Right lobe of liver (tissue), 6 donors: Measurements from ENCODE around the gene ACTN4. TPM values are rescaled to one million over a fixed set of nuclear protein-coding genes. Genes with fewer than 3 reads are reported as not detected.

Source experiments
- ATAC-seq, 4 donors: fragments of 200-7000 bp; cut with Tn5 transposase; one replicate each; pipeline ENCODE4 v1.9.1; 2020; ENCODE audit warnings: mild to moderate bottlenecking in 4 of 4, moderate library complexity in 4 of 4
- DNase-seq, 3 donors: peaks; one replicate each; pipeline ENCODE4 v3.0.0-alpha.2; 2020
- H3K27ac ChIP-seq, 3 donors: fragments of 200-600 bp; one replicate each; pipeline ENCODE4 v1.8.0; 2022
- H3K27me3 ChIP-seq, 2 donors: fragments of 200-600 bp; one replicate each; pipeline ENCODE4 v1.8.0; 2022
- H3K36me3 ChIP-seq, 4 donors: fragments of 200-600 bp; sonication (generic) in 1 of 4; one replicate each; pipeline versions ENCODE4 v1.5.1 to v1.8.0; 2017 to 2022; ENCODE audit warnings: control low read depth in 1 of 4
- H3K4me1 ChIP-seq, 4 donors: fragments of 200-600 bp; sonication (generic) in 1 of 4; one replicate each; pipeline versions ENCODE4 v1.5.1 to v1.8.0; 2017 to 2022; ENCODE audit warnings: control low read depth in 1 of 4
- H3K4me3 ChIP-seq, 3 donors: fragments of 200-600 bp; one replicate each; pipeline ENCODE4 v1.8.0; 2022
- H3K9me3 ChIP-seq, 4 donors: fragments of 200-600 bp; sonication (generic) in 1 of 4; one replicate each; pipeline versions ENCODE4 v1.5.1 to v1.8.0; 2017 to 2022; ENCODE audit warnings: control low read depth in 1 of 4
- CTCF ChIP-seq, 4 donors: fragments of 200-600 bp in 3 of 4; fragments of 450-650 bp in 1 of 4; IDR thresholded peaks; one replicate each; pipeline versions ENCODE4 v1.5.1 to v1.8.0; 2016 to 2022; ENCODE audit warnings: antibody characterized with exemption in 4 of 4, mild to moderate bottlenecking in 2 of 4
- POLR2A ChIP-seq: fragments of 450-650 bp; IDR thresholded peaks from one replicate; pipeline ENCODE4 v1.6.1; 2017; ENCODE audit warnings: antibody characterized with exemption, mild to moderate bottlenecking
- WGBS: methylation state at CpG from one replicate; pipeline ENCODE4 v1.1.6; 2018; ENCODE audit warnings: low coverage, low lambda C conversion rate; ENCODE audit not compliant: insufficient coverage; ENCODE audit errors: missing lambda C conversion rate; 5-methylcytosine and 5-hydroxymethylcytosine counted together
- intact Hi-C, 2 donors: fragments of 100-400 bp; cut with DNase I; formaldehyde crosslinking; loops; one replicate each; pipeline versions ENCODE4 v1.11.2 to v1.14.1; 2022
- total RNA-seq, 6 experiments: library from RNA; depleted of rRNA in 2 of 6; stranded (reverse); fragments of >200 nt in 2 of 6; fragmentation: NEBNext Ultra II Directional in 3 of 6; extraction: Animal tissue kit (Norgen Biotek cat#: 25700) in 3 of 6; gene quantifications; one replicate each; pipeline versions ENCODE4 v1.1.0 to v1.2.4, GENCODE V29; 2016 to 2023
- donor health status: DM: no; HTN: yes; CAD: no.
- donor health status: DM: no; HTN: no; CAD: no.
- donor health status: DM: no; HTN: no; CAD: no.
- donor health status: DM: no; HTN: yes; CAD: no.
- donor health status: DM: no; HTN: yes; CAD: no.

Gene ACTN4
- total RNA-seq, 6 experiments from 2014 or later, result 142 to 306 (median 201) TPM

- intact Hi-C loops, result no loop called here
- Histone ChIP-seq H3K4me1 (peaks cover 0 to 51% (median 24%) of the 10 kb centered on the region in 4 donors), H3K9me3 (no peaks in the 10 kb centered on the region), H3K36me3 (peaks cover 0 to 69% (median 41%) of the 10 kb centered on the region in 4 donors), H3K4me3 (no peak overlapping the region), H3K27me3 (no peaks in the 10 kb centered on the region), H3K27ac (peak overlapping the region; percentile 43 to 76 (median 71))
- ATAC-seq (peak; percentile 47 to 75 (median 74)), DNase-seq (peak; percentile 68 to 95 (median 93))
- no peak for TF ChIP-seq CTCF (IDR thresholded peaks at IDR 0.05)
- no peak for TF ChIP-seq POLR2A
- 36% methylated on average over 10 of the region's 19 CpGs for WGBS
These were observed 65.8 kb downstream of the ACTN4 start for GRCh38 chr19:38713227-38713649.

GRCh38 chr19:38713865-38714264 is 66.4 kb downstream of the ACTN4 start:
- no peak for DNase-seq
- Histone ChIP-seq H3K9me3 (no peaks in the 10 kb centered on the region), H3K27me3 (no peaks in the 10 kb centered on the region), H3K4me1 (peaks cover 0 to 51% (median 23%) of the 10 kb centered on the region in 4 donors), H3K4me3 (no peak overlapping the region), H3K36me3 (peaks cover 0 to 63% (median 40%) of the 10 kb centered on the region in 4 donors), H3K27ac (peak overlapping the region; percentile 43 to 76 (median 61))
- WGBS, result 63% methylated on average over 10 of the region's 14 CpGs
- ATAC-seq, result peak in 1 of 4 donors; percentile 1
- intact Hi-C loops, result no loop called here
- TF ChIP-seq POLR2A (no peak), CTCF (IDR thresholded peaks at IDR 0.05) (no peak)

- DNase-seq (peak; percentile 78 to 91 (median 89)), ATAC-seq (peak; percentile 44 to 68 (median 55))
- Histone ChIP-seq H3K36me3 (peaks cover 0 to 61% (median 38%) of the 10 kb centered on the region in 4 donors), H3K27ac (peak overlapping the region; percentile 34 to 76 (median 61)), H3K9me3 (no peaks in the 10 kb centered on the region), H3K27me3 (no peaks in the 10 kb centered on the region), H3K4me3 (no peak overlapping the region), H3K4me1 (peaks cover 0 to 51% (median 23%) of the 10 kb centered on the region in 4 donors)
- WGBS, result 60% methylated on average over 1 of the region's 14 CpGs
- intact Hi-C loops, result no loop called here
- peak in 2 of 4 donors; percentile 14 to 21 for TF ChIP-seq CTCF (IDR thresholded peaks at IDR 0.05)
- TF ChIP-seq POLR2A, result no peak
These were observed 66.9 kb downstream of the ACTN4 start for GRCh38 chr19:38714354-38714778.

GRCh38 chr19:38715555-38715954 is 68.1 kb downstream of the ACTN4 start:
- Histone ChIP-seq H3K27me3 (no peaks in the 10 kb centered on the region), H3K4me1 (peaks cover 0 to 47% (median 23%) of the 10 kb centered on the region in 4 donors), H3K4me3 (no peak overlapping the region), H3K27ac (peak overlapping the region in 1 of 3 donors; percentile 61), H3K9me3 (no peaks in the 10 kb centered on the region), H3K36me3 (peaks cover 0 to 57% (median 33%) of the 10 kb centered on the region in 4 donors)
- DNase-seq (no peak), ATAC-seq (no peak)
- intact Hi-C loops, result loop anchor here in 1 of 2 donors (5.0 kb wide), 1 partner anchor 63 kb away; no protein-coding TSS in a partner anchor
- TF ChIP-seq CTCF (IDR thresholded peaks at IDR 0.05) (no peak), POLR2A (no peak)
- 95% methylated on average over 3 of the region's 3 CpGs for WGBS
